ENCODE measurements around the gene ZNF365.
"Not testable (repeated sequence)": the region's sequence is repeated elsewhere in the genome, so short reads cannot be mapped to it uniquely, and the experiment has no call there.

ZNF365 gene

GRCh38 chr10:62377966-62378365 is 3.8 kb downstream of the ZNF365 start:
- no peak for FAIRE-seq

GRCh38 chr10:62378877-62379276 is 4.7 kb downstream of the ZNF365 start:
- FAIRE-seq = not testable (repeated sequence)

GRCh38 chr10:62379394-62379793 is 5.2 kb downstream of the ZNF365 start:
- FAIRE-seq = no peak

GRCh38 chr10:62380016-62380415 is 5.8 kb downstream of the ZNF365 start:
- no peak for FAIRE-seq

GRCh38 chr10:62381385-62382102 is 7.4 kb downstream of the ZNF365 start:
- FAIRE-seq = no peak

GRCh38 chr10:62382831-62383230 is 8.7 kb downstream of the ZNF365 start:
- FAIRE-seq = no peak

GRCh38 chr10:62384057-62384446 is 9.9 kb downstream of the ZNF365 start:
- no peak for FAIRE-seq

- no peak for FAIRE-seq
Measured at GRCh38 chr10:62384447-62385081, 10.4 kb downstream of the ZNF365 start.

GRCh38 chr10:62386356-62387320 is 12.5 kb downstream of the ZNF365 start:
- no peak for FAIRE-seq

GRCh38 chr10:62388328-62388727 is 14.2 kb downstream of the ZNF365 start:
- no peak for FAIRE-seq

- FAIRE-seq = peak; percentile 82
Measured at GRCh38 chr10:62390497-62391176, 16.5 kb downstream of the ZNF365 start.

GRCh38 chr10:62393237-62393636 is 19.1 kb downstream of the ZNF365 start:
- FAIRE-seq = no peak

GRCh38 chr10:62394556-62395018 is 20.4 kb downstream of the ZNF365 start:
- FAIRE-seq = no peak

- FAIRE-seq = no peak
Measured at GRCh38 chr10:62395892-62396291, 21.7 kb downstream of the ZNF365 start.

- FAIRE-seq = no peak
Measured at GRCh38 chr10:62396864-62397263, 22.7 kb downstream of the ZNF365 start.

- FAIRE-seq = no peak
Measured at GRCh38 chr10:62399211-62399610, 25.0 kb downstream of the ZNF365 start.

GRCh38 chr10:62402508-62402907 is 28.3 kb downstream of the ZNF365 start:
- no peak for FAIRE-seq

- FAIRE-seq = not testable (repeated sequence)
Measured at GRCh38 chr10:62410528-62410927, 36.4 kb downstream of the ZNF365 start.

GRCh38 chr10:62410934-62411333 is 36.8 kb downstream of the ZNF365 start:
- FAIRE-seq = not testable (repeated sequence)

GRCh38 chr10:62413048-62413447 is 38.9 kb downstream of the ZNF365 start:
- no peak for FAIRE-seq

GRCh38 chr10:62413652-62414051 is 39.5 kb downstream of the ZNF365 start:
- FAIRE-seq = no peak

- FAIRE-seq = no peak
Measured at GRCh38 chr10:62414359-62414758, 40.2 kb downstream of the ZNF365 start.

Measured in colon (tissue), 2 donors.